ENCODE results near the gene CIDEA.

The CIDEA gene

DNA sequence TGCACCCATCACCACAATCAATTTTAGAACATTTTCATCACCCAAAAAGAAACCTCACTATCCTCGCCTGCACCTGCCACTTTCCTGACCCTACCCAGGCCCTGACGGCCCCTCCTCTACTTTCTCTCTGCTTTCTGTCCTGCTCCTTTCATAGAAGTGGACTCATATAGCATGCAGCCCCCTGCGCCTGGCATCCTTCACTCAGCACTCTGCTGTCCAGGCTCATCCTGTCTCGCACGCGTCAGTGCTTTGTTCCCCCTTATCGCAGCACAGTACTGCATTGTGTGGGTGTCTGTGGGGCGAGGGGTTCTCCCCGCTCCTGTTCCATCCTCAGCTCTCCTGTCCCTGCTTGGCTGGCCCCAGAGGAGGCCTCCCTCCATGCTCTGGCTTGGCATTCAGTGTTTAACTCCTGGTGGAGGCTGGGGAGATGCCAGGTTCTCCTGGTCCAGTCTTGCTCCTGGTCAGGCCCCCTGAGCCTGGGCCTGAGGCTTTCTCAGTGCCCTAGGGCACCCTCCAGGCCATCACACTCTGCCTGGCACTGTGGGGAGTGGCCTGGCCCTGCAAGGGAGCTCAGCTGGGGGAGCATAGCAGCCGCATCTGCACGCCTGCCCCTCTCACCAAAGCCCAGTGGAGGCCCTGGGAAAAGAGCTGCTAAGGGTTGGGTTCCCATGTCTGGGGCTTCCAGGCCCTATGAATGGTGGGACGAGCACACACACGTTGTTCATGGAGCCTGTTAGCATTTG is 47.3 kb downstream of the CIDEA start:
- no peak for DNase-seq (ENCODE audit: low spot score)

DNA sequence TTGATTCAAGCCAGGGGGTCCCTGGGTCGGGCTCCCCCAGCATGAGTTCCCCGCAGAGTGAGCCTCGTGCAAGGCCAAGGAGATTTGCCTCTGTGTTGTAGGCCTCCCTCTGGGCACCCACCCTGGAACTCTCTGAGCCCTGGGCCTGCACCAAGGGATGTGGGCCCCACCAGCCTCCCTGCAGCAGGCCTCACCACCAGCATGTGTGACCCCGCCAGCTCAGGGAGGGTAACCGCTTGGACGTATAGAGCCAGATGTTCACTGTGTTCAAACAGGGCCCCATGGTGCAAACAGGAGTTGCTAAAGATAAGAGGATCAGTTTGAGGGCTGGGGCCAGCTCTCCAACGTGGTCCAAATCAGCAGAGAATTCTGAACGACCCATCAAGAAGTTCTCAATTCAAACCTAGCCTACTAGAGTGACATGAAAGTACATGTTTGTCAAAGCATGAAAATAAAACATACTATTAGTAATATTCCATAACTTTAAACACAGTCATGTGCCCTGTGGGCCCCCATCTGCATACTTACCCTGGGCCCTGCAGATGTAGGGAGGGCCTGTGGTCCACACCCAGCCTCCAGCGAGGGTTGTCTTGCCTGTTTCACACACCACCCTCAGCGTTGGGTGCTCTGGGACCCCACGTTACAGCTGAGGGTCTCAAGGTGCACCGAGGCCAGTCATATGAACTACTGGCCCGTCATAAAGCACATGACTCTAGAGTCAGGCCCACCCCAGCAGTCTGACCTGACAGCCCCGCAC is 48.4 kb downstream of the CIDEA start:
- no peak for DNase-seq (ENCODE audit: low spot score)

DNA sequence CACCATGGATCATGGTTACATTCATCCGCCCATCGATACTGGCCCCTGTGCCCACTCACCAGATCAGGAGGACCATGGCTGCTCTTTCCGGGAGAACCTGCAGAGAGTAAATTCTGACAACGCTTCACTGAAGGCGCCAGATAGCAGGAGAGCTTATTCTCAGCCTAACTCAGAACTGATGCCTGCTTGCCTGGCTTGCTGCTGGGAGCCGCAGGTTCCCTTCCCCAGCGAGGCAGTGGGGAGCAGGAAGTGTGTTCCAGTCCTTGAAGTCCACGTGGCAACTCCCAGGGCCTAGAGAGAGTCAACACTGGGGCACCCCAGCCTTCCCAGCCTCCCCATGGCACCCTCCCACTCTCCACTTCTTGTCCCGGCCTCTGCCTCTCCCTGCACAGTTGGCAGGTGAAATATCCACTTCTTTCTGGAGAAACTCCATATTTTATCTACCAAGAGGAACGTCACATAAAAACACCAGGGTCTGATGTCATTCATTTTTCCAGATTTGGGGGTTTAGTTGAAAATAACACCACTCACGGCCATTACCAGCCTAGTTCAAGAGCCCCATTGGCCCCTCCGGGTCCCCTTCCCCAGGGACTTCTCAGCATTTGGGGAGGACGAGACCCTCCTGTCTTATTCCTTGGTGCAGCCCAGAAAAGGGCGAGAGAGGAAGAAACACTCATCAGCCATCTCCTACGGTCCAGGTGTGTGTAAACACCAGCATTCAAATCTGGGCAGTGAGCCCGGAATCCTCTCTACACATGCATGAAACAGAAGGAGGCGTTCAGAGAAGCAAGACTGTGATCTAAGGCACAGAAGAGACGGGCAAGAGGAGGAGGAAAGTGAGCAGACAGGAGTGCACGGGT is 50.4 kb downstream of the CIDEA start:
- no peak for DNase-seq (ENCODE audit: low spot score)

DNA sequence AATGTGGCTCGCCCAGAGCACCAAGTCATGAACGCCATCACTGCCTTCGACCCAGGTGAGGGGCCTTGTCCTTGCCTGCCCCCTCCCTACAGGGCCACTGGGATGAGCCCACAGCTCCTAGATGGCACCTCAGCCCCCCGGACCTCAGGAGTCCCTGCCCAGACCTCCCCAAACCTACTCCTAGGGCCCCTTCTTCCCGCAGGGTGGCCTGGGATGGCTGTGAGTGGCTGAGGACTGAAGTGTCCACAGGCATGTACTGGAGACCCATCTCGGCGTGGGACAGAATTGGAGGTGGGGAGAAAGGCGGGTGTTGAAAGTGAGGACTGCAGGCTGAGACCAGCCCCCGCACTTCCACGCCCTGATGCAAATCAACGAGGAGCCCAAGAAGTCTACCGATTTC is 51.0 kb downstream of the CIDEA start:
- no peak for DNase-seq (ENCODE audit: low spot score)

DNA sequence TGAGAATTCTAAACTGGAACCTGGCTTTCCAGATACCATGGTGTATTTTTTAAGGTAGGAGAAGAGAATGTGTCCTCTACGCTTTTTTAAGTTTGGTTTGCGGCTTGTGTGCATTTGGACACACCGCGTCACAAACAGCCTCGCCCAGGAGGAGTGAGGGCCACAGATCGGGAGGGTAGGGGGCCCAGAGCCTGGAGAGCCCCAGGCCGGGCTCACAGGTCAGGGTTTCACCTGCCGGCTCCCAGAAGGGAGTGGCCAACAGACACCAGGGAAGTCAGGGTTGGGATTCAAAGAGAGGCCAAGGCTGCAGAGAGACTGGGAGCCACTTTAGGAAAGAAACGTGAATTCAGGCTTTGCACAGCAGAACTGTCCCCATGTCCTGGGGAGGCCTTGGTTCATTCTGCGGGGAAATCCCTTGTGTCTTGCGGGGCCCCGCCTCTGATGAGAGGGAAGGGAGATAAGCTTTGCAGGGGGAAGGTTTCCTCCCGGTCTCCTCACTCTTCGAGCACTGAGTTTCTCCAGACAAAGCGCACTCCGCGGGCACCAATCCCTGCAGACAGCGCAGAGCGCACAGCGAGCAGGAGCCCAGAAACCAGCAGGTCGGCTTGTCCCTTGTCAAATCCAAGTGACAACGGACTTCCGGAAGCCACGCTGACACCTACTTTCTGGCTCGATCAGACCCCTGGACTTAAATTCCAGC is 51.9 kb downstream of the CIDEA start:
- DNase-seq (ENCODE audit: low spot score), result no peak

DNA sequence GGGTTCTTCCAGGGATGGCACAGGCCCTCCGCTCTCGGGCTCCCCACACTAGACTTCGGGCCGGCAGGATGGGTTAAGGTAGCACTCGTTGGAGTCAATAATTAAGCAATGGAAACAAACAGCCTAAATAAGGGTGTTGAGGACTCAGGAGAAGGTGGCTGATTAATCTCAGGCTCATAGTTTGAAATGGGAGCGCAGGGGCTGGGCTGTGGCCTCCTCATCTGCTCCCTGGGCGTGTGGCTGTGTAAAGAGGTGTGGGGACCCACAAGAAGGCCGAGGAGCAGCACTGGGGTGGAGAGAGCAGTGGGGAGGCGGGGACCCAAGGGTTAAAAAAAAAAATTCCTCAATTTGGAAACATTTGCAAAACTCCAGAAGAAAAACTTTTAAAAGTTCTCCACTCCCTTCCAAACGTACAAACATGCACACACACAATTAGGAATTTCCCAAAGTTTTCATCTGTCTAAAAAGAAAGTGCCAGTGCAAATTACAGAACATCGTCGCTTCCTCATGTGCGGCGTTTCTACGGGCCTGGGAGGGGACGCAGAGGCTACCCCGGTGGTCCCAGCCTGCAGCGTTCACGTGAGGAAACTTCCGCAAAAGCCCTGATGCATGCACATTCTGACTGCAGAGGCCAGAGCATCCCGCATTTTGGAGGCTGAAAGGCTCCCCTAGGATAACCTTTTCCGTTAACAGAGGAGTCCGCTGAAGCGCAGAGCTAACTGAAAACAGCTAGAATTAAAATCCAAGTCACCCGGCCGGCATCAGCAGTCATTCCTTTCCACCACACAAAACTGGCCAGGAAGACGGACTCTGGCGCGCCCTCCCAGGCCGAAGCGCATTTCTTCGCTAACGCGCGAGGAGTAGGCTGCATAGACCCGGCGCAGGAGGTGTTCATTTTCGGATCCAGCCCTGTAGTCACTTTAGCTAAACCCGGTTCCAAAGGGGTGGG is 52.9 kb downstream of the CIDEA start:
- DNase-seq (ENCODE audit: low spot score), result no peak

DNA sequence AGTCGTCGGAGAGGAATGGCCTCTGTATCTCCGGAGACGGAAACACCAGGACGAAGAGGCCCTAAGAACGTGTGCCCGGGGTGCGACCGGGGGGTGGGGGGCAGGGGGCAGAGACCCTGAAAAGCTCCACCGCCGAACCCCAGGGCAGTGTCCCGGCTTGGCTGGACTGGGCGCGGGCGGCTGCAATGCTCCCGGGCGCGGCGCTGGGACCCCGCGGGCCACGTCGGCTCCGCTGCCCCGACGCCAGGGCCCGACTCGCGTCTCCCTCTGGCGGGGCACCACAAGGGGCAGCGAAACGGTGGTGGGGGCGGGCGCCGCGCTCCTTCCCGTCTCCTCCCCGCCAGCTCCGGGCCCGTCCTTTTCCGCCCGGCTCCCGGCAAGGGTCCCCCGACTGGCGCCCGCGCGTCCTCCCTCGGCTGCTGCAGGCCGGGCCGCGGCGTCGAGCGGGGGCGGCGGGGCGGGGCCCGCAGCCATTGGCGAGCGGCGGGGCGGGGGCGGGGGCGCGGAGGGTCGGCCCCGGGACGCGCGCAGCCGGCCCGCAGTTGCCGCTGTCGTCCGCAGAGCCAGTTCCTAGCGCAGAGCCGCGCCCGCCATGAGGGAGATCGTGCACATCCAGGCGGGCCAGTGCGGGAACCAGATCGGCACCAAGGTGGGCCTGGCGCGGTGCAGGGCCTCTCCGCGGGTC is 53.7 kb downstream of the CIDEA start, which contains the start of gene TUBB6:
TUBB6 (plus strand) TSS at position 541 of the 685 bp plus-strand sequence; CDS start at position 593, 52 bp downstream.
- no peak for DNase-seq (ENCODE audit: low spot score)

DNA sequence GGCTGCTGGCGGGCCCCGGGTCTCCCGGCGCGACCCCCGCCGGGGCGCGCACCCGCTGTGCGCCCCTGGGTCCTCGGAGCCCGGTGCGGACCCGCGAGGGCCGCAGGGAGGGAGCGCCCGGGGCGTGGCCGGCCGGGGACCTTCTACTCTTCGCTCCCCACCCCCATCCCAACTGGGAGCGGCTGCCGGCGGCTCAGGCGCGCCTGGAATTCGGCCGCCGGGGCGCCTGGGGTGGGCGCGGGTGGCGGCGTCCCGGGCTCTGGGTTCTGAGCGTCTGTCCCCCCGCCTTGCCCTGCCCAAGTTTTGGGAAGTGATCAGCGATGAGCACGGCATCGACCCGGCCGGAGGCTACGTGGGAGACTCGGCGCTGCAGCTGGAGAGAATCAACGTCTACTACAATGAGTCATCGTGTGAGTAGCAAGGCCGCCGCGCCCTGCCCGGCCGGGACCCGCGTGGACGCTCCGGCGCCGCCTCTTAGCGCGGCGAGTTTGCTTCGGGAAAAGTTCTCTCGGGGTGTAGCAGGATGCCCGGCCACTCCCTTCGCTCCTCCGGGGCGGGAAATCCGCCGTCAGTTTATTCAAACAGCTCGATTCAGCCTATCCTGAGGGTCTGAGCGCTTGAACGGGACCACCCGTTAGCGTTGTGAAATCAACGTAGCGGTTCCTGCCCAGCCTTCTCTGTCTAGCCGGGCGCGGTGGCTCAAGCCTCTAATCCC is 54.4 kb downstream of the CIDEA start:
- no peak for DNase-seq (ENCODE audit: low spot score)

DNA sequence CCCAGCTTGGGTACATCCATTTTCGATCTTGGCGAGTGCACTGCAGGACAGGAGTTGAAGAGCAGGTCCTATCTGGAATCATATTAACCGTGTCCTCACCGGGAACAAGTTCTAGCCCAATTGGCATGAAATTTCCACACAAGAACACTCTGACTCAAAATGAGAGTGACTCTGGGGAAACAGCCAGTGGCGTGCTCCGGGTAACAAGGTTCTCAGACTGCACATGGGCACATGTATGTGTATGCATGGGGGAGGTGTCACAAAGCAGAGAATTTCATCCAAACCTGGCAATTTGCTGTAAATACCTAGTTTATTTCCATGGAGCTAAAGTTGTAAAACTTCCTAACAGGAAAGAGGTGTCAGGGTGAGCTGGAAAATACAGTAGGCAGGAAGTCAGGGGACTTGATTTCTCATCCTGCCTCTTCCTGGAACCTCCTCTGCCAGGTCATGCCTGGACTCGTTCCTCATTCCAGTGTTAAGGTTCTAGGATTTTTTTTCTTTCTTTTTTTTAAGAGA is 55.6 kb downstream of the CIDEA start:
- no peak for DNase-seq (ENCODE audit: low spot score)

DNA sequence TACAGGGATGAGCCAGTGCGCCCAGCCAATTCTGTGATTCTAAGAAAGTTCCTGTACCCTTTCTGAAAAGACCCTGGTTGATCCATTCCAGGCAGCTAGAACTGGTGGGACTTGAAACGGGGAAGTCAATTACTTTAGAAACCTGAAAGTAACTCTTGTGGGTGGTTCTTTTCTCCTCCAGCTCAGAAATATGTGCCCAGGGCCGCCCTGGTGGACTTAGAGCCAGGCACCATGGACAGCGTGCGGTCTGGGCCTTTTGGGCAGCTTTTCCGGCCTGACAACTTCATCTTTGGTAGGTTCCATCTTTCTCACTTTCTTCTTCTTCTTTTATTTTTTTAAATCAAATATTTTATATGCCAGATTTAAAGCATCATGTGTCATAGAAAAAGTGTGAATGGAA is 56.6 kb downstream of the CIDEA start:
- no peak for DNase-seq (ENCODE audit: low spot score)

DNA sequence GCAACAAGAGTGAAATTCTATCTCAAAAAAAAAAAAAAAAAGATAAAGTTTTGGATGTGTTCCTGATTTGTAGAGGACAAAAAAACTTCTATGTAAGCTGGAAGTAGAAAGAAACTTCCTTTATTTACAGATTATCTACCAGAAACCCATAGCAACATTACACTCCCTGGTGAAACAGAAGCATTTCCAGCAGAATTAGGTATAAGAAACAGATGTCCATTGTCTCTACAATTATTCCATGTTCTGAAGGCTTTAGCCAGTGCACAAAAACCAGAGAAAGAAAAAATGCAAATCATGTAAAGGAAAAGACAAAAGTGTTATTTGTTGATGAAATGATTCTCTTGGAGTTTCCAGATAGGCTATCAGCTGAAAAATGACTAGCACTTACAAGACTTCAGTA is 58.8 kb downstream of the CIDEA start:
- no peak for DNase-seq (ENCODE audit: low spot score)

DNA sequence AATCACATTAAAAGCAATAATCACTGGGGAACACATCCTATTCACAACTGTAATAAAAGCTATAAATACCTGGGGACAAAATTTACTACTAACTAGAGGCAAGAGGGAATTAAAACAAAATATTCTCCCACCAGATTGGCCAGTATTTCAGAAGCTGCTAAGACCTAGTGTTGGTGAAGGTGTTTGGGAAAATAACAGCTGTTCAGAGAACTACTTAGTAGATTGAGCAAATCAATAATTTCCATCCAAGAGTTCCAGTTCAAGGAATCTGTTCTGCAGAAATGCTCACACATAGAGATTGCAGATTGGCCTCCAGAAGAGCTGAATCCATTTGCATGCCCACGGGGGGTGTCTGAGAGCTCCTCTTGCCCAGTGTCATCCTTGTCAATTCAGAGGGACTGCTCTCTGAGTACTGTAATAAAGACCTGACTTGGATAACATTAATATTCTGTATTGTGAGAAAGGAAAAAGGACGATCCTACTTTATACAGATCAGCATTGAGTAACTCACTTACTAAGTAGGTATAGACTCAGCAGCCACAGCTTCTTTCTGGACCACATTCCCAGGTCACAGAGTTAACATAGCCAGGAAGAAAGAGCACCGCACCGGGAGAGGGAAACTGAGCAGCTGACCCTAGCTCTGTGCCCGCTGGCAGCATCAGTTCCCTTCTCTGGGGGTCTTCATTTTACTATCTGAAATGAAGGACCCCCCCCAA is 59.5 kb downstream of the CIDEA start:
- DNase-seq (ENCODE audit: low spot score), result no peak

DNA sequence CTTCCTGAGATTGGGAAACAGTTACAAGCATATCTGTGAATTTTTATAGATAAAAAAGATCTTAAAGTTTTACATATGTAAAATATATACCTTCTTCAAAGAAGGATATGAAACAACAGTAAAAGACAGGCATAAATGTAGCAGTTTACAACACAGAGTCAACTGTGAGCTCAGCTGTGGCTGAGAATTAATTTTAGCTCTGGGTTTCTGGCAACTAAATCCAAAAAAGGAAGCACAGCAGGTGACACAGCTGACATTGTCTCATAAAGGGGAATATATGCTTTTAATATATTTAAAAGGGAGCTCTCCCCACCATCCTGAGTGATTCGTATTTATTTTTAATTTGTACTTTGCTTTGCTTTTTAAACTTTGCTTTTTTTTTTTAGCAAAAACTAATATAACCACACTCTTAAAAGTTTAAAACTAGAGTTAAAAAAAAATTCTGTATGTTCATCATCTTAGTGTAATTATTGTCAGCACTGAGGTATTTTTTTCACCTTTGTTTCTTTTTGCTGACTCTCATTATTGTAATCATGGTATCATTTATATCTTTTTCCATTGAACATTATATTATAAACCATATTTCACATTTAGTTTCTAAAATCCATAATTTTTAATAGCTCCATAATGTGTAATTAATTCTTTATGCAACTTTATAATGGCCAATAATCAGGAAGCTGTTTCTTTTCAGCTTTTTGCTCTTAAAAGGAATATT is 60.6 kb downstream of the CIDEA start:
- no peak for DNase-seq (ENCODE audit: low spot score)

DNA sequence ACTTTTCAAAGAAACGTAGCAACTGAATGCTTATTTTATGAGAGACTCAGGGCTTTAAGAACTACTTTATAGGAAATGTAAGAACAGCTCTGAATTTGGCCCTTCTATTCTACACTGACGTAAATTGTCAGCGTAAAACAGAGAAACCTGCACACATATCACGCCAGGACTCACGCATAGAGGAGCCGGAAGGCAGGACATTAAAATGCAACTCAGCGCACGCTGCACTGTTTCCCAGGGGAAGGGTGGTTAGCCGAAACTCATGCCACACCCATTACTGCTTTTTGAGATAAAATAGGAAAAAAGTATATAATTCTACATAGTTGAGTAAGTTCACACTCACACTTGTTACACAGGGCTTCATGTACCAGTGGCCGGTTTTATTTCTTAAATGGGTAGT is 61.3 kb downstream of the CIDEA start:
- DNase-seq (ENCODE audit: low spot score), result no peak

DNA sequence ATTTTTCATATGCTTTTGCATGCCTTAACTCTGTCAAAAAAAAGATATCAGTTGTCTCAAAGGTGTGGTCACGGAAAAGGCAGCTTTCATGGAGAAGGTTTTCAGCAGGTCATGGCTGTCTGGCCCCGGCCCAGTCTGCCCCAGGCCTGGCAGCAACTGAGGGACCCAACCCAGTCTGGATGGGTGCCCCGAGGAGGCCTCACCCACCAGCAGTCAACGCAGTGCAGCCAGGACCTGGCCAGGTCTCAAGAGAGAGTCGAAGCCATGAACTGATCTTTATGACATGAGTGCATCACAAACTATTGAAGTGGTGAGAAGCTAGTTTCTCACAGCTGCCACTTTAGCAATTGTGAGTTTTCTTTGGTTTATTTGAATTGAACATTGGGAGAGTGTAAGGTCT is 61.8 kb downstream of the CIDEA start:
- no peak for DNase-seq (ENCODE audit: low spot score)

DNA sequence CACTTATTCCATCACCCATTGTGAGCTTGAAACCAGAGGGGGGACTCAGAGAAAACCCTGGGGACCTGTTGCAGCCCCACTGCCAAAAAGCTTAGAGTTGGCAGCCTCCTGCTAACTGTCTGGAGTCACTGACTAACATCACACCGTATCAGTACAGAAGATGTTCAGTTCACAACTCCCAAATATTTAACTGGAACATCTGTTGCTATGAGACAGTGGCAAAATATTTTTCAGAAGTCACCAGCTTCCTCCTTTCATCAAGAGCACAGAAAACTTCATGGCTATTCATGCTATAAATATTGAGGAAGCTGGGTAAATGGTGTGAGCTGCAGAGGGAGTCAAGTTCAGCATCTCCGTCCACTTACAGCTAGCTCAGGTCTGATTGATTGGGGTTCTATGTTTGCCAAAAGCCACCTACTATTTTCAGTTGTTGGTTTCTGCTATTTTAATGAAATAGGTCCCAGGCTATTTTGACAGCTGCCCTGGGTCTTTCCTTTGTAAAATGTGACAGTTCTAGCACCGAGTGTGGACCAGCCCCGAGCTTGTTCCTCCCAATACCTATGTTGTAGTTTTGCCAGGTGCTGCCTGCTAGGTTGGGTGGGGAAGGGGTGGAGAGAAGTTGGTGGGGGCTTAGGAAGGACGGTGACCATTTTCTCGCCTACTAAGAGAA is 63.6 kb downstream of the CIDEA start:
- DNase-seq (ENCODE audit: low spot score), result no peak

DNA sequence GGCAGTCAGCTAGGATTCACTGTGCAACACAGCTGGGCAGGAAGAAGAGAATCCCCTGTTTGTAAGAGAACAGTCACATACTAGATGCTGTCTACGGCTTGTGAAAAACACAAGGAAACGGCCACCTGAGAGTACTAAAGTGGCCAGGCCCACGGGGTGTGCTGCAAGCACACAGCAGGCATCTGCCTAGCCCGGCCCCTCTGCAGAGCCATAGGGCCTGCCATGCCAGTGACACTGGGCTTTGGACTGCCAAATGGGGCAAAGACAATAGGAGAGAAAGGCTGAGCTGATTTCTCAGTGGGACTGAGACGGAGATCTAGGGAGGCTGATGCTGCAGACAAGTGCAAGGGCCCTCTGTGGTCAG is 64.2 kb downstream of the CIDEA start:
- DNase-seq (ENCODE audit: low spot score), result no peak

DNA sequence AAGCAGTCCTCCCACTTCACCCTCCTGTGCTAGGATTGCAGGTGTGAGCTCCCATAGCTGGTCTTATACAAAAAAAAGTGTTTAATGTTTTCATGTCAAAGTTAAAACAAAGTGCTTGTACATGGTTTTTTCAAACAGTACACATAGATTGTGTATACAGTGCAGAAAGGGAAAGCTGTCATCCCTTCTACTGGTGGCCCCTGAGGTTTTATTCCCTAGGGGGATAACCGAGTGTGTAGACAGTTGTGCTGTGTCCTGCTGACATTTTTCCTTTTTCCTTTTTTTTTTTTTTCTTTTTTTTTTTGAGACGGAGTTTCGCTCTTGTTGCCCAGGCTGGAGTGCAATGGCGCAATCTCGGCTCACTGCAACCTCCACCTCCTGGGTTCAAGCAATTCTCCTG is 64.7 kb downstream of the CIDEA start:
- no peak for DNase-seq (ENCODE audit: low spot score)

Data from Ammon's horn (tissue), 1 donor.